ENCODE measurements around the gene CAPN14.
"Not testable (repeated sequence)": the region's sequence is repeated elsewhere in the genome, so short reads cannot be mapped to it uniquely, and the experiment has no call there.

The CAPN14 gene

DNA sequence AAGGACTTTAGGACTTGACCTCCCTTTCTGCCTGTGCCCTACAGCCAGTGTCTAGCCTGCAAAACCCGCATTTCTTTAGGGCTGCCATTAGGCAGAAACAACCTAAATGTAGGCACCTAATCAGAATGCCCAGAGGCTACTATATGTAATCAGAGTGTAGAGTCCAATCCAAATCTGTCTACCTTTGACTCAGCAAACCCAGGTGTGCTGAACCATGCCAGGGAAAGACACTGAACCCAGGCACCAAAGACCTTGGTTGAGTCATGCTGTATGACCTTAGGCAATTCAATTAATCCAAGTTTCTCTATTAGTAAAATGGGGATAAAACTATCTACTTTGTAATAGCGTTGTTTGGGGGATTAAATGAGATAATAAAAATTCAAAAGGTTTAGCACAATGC is 20.7 kb downstream of the CAPN14 start:
- DNase-seq (ENCODE audit: low read depth, low spot score) = no peak

GRCh38 chr2:31193806-31194205 is 23.5 kb downstream of the CAPN14 start:
- DNase-seq (ENCODE audit: low read depth, low spot score) = no peak

DNA sequence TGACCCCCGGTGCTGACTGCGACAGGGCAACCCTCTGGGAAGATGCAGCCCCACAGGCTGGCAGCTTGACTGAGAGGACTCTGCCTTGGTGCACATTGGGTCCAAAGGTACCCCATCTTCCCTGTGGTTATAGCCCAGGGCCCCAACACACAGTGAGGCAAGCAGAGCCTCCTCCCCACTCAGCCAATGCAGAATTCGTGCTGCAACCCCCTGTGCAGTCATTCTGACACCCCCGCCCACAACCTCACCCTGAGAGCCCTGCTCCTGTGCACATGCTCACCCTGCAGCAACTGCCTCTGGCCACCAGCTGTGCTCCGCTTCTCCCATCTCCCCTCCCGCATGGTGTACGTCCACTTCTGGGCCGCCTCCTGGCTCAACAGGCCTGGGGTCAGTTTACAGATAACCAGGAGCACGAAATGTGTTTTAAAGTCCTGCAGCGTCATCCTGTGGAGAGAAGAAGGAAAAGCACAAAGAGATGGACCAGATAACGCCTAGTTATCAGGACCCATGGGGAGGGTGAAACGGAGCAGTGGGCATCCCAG is 24.4 kb downstream of the CAPN14 start:
- peak; percentile 41 for DNase-seq (ENCODE audit: low read depth, low spot score)

DNA sequence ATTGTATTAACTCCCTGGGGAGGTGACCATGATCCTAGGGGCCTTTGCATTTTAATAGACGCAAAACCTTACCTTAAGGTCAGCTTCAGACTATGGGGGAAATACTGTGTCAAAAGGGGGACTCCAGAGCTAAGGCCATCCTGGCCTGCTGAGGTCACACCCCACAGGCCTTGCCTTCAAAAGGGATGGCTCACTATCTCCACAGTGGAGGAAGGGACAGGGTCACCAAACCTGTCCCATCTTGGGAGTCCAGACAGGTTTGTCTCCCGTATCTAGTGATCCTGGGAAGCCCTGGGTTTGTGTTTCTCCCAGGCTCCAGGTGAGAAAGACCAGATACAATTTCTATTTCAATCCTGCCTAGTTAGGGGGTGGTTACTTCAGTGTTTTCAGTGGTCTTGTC is 24.9 kb downstream of the CAPN14 start:
- no peak for DNase-seq (ENCODE audit: low read depth, low spot score)

- no peak for DNase-seq (ENCODE audit: low read depth, low spot score)
Observed at GRCh38 chr2:31191931-31192330, 25.4 kb downstream of the CAPN14 start.

DNA sequence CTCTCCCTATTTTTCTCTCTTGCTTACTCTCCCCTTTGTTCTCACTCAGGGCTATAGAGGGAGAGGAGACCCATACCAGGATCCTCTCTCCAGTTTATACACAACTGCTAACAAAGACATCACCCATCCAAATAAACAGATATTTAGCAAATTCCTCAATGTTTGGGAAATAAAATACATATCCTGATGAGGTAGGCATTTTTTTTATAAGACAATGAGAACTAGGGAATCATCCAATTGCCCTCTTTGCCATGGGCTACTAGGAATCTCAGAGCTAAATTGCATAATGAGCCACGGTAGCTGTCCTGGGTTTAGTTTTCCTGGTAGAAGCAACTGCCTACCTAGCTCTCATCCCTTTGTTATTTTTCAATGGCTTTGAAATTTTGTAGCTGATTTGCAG is 27.1 kb downstream of the CAPN14 start:
- no peak for DNase-seq (ENCODE audit: low read depth, low spot score)

- DNase-seq (ENCODE audit: low read depth, low spot score) = no peak
Observed at GRCh38 chr2:31189141-31189540, 28.2 kb downstream of the CAPN14 start.

DNA sequence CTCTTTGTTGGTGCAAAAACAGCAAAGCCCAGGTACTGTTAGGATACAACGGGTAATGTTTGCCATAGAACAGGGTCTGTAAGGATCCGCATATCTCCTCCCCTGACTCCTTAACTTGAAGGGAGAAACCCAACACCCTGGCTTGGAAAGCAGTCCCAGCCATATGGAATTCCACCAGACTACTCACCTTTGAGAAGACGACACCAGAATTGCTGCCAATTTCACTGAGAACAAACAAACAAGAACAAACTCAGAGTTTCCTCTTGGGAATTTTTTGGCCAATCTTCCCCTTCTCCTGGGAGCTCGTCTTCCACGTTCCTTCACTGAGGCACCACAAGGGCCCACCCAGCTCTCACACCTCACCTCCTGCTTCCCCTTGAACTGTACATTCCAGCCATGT is 29.2 kb downstream of the CAPN14 start:
- DNase-seq (ENCODE audit: low read depth, low spot score) = no peak

- DNase-seq (ENCODE audit: low read depth, low spot score) = no peak
Observed at GRCh38 chr2:31187166-31187565, 30.1 kb downstream of the CAPN14 start.

DNA sequence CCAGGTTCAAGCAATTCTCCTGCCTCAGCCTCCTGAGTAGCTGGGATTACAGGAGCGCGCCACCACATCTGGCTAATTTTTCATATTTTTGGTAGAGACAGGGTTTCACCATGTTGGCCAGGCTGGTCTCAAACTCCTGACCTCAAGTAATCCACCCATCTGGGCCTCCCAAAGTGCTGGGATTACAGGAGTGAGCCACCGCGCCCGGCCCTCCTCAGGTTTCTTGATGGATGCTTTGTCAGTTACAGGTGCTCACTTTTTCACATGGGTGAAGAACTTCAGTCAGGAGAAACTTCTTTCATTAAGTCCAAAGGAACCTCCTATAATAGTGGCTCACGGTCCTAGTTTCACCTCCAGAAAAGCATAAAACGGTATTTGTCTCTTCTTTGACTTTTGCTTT is 33.3 kb downstream of the CAPN14 start:
- not testable (repeated sequence) for DNase-seq (ENCODE audit: low read depth, low spot score)

GRCh38 chr2:31176742-31177141 is 40.6 kb downstream of the CAPN14 start:
- no peak for DNase-seq (ENCODE audit: low read depth, low spot score)

- no peak for DNase-seq (ENCODE audit: low read depth, low spot score)
Observed at GRCh38 chr2:31171142-31171541, 46.2 kb downstream of the CAPN14 start.

DNA sequence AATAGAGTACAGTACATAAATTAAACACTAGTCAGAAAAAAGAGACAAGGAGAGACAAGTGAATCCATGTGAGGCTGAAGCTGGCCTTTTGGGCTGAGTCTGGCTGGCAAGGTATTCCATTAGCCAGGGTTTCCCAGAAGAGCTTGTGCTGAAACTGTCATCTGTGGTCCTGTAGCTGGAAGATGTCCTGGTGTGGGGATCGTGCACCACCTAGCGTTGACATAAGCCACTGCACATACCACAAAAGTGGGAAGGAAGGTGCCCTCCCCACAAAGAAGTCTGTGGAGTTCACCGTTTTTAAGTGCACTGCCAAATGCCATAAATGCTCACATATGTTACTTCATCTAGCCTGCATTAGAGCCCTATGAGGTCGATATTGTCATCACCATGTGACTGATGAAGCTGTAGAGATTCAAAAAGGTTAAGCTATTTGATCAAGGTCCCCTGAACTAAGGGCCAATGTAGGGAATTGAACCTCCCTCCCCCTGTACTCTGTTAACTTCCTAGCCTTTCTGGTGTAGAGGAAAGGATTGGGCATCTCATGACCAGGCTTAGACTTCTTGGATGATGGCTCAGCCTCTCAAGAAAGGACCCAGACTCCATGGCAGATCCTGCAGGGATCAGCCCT is 47.1 kb downstream of the CAPN14 start:
- DNase-seq (ENCODE audit: low read depth, low spot score) = peak; percentile 79

DNA sequence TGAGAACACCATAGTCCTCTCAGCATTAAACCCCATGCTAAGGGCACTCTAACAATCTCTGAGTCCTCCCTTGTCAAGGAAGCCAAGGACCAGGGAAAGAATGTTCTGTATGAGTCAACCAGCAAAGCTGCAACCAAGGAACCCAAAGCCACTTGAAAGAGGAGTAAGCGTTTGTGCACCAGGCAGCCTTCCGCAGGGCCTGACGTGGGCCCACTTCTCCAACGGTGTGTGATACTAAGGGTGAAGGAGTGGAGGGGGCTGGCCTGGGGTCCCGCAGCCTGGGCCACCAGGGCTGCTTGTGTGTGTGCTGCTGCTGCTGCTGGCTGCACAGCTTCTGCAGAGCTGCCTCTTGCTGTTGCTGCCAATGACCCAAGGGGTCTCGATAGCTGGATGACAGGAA is 49.0 kb downstream of the CAPN14 start:
- no peak for DNase-seq (ENCODE audit: low read depth, low spot score)

DNA sequence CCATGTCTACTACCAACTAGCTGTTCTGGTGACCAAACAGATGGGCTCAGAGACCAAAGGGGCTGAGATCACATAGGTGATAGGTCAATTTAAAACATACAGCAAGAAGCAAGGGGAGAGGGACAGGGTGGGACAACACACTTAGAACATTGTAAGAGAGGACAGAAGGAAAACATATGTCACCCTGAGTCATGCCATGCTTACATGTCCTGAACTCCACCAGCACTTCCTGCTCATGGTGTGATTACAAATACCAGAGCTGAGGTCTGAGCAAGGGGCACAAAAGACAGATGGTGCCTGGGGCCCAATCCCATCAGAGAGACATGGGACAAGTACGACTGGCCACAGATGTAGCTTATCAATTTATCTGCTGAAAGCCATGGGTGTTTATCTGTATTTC is 50.4 kb downstream of the CAPN14 start:
- DNase-seq (ENCODE audit: low read depth, low spot score) = no peak

GRCh38 chr2:31163011-31163539 is 54.2 kb downstream of the CAPN14 start:
- DNase-seq (ENCODE audit: low read depth, low spot score) = no peak

DNA sequence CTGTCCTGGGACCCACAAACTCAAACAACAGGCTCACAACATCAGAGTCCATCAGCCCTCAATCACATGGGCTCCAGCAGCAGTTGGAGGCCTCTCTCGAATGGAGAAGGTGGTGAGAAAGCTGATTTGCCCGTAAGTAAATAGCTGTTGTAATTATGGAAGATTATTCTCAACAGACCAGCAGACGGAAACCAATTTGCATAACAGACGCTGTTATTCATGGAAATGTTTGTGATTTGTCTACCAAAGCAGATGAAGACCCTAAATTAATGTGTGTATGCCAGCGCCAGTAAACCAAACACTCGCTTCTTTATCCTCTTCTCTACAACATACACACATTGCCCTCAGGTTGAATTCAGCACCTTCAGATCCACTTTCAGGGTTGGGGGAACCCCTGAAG is 55.7 kb downstream of the CAPN14 start:
- DNase-seq (ENCODE audit: low read depth, low spot score) = no peak

DNA sequence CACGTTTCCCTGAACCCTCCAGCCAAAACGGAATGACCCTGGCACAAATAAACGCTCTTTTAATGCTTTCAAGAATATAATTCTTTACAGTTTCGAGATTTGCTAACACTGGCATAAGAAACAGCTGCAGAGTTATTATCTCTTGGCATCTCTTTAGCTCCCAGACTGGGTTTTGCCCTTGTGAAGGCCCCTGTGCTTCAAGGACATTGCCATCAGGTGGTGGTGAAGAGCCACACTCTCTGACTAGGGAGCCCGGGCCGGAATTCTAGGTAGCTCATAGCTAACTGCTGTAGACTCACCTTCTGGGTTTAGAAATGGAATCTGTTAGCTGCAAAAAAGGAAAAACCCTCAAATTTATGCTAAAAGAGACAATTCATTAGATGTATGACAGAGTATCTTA is 65.8 kb downstream of the CAPN14 start:
- no peak for DNase-seq (ENCODE audit: low read depth, low spot score)

DNA sequence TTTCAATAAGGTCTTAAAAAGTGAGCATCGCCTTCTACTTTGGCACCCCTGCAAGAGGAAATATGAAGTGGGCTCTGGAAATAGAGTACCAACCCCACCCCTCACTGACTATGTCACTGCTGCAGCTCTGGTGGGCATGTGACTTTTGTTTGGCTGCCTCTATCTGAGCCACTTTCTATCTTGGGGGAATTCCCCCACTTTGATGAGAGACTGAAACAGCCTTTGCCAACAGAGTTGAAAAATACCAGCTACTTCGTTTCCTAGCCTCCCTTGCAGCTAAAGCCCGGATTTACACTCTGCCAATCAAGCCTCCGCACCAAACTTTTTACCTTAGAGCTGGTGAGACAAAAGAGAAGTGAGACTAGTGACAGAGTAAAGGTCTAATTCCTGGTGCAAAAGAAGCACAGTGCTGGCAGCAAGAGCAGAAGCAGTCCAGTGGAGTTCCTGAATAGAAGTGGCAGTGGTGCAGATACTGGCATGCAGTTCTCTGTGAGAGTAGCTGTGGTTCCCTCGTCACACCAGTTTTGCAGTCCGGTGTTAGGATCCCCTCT is 67.1 kb downstream of the CAPN14 start:
- DNase-seq (ENCODE audit: low read depth, low spot score) = no peak

DNA sequence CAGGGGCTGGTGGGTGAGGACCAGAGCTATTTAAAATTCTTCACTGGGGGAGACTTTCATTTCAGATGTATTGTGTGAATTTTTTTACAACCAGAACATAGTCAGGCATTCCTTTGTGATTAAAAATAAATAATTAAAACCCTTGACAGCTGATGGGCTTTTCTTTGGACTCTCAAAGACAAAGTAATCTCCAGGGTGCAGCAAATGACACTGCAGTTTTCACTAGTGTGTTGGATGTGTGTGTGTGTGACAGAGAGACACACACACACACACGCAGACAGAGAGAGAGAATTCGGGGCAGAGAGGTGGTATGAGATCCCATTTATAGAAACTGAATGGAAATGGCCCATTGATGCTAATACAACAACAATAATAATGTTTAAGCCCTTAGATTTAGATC is 68.8 kb downstream of the CAPN14 start:
- no peak for DNase-seq (ENCODE audit: low read depth, low spot score)

GRCh38 chr2:31147645-31148044 is 69.7 kb downstream of the CAPN14 start:
- DNase-seq (ENCODE audit: low read depth, low spot score) = no peak

DNA sequence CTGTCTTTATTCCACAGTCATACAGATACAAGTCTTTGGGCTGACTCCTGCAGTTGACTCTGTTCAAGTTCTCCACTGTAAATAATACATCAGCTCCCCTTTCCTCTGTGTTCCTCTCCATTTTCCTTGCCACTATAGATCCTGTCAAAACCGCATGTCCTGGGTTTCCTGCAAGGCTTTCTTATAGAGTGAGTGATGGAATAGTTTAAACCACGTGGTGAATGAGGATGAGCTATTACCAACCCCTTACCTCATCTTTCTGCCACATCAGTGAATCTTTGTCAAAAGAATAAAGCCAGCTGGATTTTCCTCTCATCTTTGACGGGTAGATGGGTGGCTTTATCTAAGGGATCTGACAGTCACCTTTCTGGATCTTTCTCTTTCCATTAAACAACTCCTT is 75.2 kb downstream of the CAPN14 start:
- DNase-seq (ENCODE audit: low read depth, low spot score) = no peak

DNA sequence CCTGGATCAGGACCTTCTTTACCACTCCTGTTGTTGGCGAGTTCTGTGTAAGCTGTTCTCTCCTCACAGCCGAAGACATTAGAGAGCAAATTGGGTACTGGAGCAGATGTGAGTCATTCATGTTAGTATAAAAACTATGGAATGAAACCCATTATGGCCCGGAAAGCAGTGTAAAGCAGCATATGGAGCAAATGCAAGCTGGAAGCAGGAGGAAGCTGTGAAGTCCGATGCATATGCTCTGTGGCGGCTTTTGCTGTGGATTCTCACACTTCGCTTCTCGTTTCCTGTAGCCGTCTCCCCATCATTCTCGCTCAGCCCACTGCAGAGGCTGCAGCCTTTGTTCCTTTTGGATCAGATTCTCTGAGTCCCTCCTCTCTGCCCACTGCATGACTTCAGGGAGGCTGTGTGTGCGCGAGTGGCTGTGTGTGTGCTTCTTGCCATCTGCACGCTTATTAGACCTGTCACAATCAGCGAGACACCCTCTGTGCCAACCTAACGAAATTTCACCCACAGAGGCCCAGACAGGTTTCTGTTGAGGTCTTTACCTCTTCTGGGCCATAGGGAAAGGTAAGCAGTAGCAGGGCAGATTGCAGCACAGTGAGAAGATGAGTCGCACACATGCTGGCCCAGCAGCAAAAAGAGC is 75.8 kb downstream of the CAPN14 start:
- no peak for DNase-seq (ENCODE audit: low read depth, low spot score)
